LHCN-M2 (cell line): ENCODE data around the gene CENPP. TPM values are rescaled to one million over a fixed set of nuclear protein-coding genes. Genes with fewer than 3 reads are reported as not detected.
A peak's percentile ranks its signal among the peaks of the same experiment; 100 is the strongest.
"Not testable (repeated sequence)": the region's sequence is repeated elsewhere in the genome, so short reads cannot be mapped to it uniquely, and the experiment has no call there.

Source experiments
- DNase-seq: peaks from one replicate; pipeline ENCODE4 v3.0.0-alpha.2; 2012; ENCODE audit warnings: low read depth
- total RNA-seq: library from RNA; depleted of rRNA; stranded (reverse); fragments of >200 nt; gene quantifications from 2 replicates; pipeline ENCODE4 v1.2.3, GENCODE V29; 2014

CENPP gene
- total RNA-seq, 1 experiment from 2014 or later, result 12.0 TPM

- no peak for DNase-seq
These were observed 267.5 kb downstream of the CENPP start for GRCh38 chr9:92592946-92593861.

GRCh38 chr9:92595075-92595474 lies 269.3 kb downstream of the CENPP start:
- not testable (repeated sequence) for DNase-seq

- DNase-seq, result no peak
These were observed 270.2 kb downstream of the CENPP start for GRCh38 chr9:92595930-92596329.

DNA sequence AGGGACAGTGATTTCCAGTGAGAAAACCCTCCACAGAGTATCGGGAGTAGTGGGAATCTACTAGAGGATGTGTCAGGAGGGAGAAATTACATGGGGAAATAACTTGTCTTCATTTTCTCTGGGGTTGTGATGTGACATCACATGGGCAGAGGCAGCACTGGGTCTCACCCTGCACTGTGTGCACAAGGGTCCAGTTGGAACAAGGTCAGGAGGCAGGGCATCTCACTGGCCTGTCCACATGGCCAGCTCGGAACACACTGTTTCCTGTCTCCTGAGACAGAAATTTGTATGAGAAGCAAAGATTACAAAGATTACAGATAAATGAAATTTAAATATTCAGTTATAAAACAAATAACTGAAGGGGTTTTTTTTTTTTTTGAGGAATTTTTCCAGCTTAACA lies 272.6 kb downstream of the CENPP start:
- DNase-seq, result no peak

DNA sequence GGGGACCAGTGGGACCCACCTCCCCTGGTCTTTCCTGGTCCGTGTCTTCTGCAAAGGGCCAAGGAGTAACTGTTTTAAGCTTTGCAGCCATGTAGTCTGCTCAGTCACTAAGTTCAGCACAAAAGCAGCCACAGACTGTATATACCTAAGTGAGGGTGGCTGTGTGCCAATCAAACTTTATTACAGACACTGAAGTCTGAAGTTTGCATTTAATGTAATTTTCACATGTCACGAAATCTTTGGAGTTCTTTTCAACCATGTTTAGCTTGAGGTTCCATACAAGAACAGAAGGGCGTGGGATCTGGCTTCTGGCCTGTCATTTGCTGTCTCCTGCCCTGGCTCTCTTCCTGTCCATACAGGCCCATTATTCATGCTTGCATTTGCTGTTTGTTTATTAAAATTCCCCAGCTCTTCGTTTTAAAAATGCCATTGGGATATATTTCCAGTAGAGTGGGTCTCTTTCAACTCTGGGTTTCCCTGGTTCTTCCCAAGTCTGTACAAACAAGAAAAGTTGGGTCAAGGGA lies 274.2 kb downstream of the CENPP start:
- no peak for DNase-seq

- peak; percentile 47 for DNase-seq
These were observed 274.9 kb downstream of the CENPP start for GRCh38 chr9:92600462-92601261.

GRCh38 chr9:92601451-92601850 lies 275.7 kb downstream of the CENPP start:
- no peak for DNase-seq

GRCh38 chr9:92602413-92602812 lies 276.7 kb downstream of the CENPP start:
- no peak for DNase-seq

DNA sequence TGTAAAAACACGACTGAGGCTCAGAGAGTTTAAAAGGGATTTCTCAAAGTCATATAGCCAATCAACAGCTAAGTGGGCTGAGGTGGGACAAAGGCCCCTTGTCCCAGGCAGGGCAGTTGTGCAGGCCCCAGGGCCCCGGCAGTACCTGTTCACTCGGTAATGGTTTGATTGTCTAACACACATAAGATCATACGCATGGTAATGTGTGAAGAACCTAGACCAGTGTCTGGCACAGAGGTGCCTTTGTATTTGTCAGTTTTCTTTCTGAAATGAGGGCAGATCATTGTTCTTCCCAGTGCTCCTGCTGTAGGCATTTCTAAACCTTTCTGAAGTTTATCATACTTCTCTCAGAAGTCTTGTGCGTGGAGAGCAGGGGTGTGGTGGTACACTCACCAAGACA lies 277.3 kb downstream of the CENPP start:
- no peak for DNase-seq

- no peak for DNase-seq
These were observed 278.2 kb downstream of the CENPP start for GRCh38 chr9:92603990-92604389.

DNA sequence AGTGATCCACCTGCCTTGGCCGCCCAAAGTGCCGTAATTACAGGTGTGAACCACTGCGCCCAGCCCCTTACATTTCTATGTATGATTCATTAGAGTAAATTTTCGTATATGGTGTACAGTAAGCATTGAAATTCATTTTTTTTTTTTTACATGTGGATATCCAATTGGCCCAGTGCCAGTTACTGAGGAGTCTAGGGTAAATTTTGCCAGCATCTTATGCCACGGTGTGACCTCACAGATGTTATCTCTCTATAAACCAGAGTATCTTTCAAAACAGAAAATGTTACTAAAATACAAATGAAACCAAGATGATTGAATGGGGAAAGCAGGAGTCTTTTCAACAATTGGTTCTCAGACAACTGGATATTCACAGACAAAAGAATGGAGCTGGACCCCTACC lies 279.5 kb downstream of the CENPP start:
- DNase-seq, result no peak

DNA sequence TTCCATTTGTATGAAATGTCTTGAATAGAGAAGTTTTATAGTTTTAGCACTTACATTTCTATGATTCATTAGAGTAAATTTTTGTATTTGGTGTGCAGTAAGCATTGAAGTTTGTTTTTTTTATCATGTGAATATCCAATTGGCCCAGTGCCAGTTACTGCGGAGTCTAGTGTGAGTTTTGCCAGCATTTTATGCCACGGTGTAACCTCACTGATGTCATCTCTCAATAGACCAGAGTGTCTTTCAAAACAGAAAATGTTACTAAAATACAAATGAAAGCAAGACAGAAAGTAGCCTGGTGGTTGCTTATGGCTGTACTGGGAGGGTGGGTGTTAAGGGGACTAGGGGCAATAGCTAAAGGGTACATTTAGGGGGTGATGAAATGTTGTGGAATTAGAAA lies 281.3 kb downstream of the CENPP start:
- peak; percentile 68 for DNase-seq

DNA sequence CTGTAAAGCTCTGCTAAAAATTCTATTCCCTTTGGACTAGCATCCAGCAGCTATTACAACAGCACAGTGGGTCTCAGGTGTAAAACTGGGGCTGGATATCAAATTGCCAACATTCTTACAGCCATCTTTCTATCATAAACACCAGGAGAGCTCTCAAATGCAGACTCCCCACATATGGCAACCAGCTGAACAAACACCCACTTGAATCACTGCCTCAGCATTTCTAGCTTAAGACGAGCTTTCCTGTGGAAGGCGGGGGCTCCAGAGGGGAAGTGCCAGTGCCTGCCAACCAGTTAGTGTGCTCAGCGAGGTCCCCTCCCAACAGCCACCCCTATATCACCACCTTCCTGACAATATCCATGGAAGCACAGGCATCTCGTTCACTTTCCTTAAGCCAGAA lies 282.0 kb downstream of the CENPP start:
- DNase-seq, result peak; percentile 72

GRCh38 chr9:92608241-92608908 lies 282.6 kb downstream of the CENPP start:
- DNase-seq, result no peak

DNA sequence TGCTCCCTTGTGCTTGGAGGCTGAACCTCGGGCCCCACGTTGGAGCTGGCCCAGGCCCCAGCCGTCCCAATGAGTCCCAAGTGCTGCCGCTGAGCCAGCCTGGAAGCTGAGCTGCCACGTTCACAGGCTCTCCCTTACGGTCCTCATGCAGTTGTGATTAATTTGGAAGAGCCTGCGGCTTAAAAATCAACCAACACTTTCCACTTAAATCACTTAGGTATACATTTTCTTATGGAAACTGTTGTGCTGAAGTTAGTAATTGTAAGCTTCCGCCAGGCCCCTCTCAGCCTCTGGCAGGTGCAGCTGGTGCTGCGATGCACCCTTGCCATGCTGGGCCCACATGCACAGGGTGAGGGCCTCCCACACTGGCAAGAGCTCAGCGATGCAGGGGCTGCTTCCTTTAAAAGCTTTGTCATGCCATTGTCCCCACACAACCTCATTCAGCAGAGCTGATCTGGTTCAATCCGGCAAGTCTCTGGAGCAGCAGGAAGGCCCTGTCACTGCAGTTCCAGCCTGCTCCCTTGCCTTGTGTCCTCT lies 283.2 kb downstream of the CENPP start:
- no peak for DNase-seq

GRCh38 chr9:92610470-92611420 lies 285.0 kb downstream of the CENPP start:
- DNase-seq, result peak; percentile 76

- DNase-seq, result no peak
These were observed 286.0 kb downstream of the CENPP start for GRCh38 chr9:92611621-92612285.

DNA sequence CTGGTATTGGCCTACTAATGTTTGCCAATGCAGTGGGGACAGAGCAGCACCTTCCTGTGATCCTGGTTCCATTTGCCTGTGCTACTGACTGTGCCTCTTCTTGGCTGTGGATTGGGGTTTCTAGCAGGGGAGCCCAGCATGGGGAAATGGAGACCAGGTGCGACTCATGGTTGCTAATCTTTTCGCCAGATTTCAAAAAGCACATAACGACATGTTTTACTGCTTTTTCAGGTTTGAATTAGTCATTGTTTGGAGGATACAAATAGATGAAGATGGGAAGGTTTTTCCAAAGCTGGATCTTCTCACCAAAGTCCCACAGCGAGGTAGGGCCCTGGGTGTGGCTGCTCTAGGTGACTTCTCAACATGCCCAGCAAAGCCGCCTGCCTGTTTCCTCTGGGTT lies 286.5 kb downstream of the CENPP start:
- DNase-seq, result no peak

DNA sequence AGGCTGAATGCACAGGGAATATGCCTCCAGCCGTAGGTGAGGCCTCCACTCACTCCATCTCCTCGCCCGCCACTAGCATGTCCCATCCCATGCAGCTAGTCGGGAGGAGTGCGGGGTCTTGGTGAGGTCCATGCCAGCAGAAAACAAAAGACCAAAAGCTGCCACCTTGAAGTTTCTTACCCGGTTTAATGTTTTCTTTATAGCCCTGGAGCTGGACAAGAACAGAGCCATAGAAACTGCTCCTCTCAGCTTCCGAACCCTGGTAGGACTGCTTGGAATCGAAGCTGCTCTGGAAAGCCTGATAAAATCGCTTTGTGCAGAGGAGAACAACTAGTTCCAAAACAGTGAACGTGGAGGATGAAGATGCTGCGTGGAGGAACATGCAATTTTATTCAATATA lies 287.1 kb downstream of the CENPP start:
- DNase-seq, result no peak
